ENCODE data around the gene GADD45GIP1.

- TF ChIP-seq CTCF (IDR thresholded peaks at IDR 0.05) (no peak), EZH2 (IDR thresholded peaks at IDR 0.05; ENCODE audit: borderline replicate concordance, insufficient read depth, low read depth, low read length, poor library complexity, severe bottlenecking) (no peak)
Measured at GRCh38 chr19:12965812-12966135, 8.8 kb upstream of the GADD45GIP1 start.

All from B cell (primary cell).